ENCODE results near the gene ZNG1A. TPM values are rescaled to one million over a fixed set of nuclear protein-coding genes. Genes with fewer than 3 reads are reported as not detected.
"Not testable (repeated sequence)": the region's sequence is repeated elsewhere in the genome, so short reads cannot be mapped to it uniquely, and the experiment has no call there.

Gene ZNG1A
- total RNA-seq, 2 donors from 2014 or later, result 22.6 to 23.2 TPM

DNA sequence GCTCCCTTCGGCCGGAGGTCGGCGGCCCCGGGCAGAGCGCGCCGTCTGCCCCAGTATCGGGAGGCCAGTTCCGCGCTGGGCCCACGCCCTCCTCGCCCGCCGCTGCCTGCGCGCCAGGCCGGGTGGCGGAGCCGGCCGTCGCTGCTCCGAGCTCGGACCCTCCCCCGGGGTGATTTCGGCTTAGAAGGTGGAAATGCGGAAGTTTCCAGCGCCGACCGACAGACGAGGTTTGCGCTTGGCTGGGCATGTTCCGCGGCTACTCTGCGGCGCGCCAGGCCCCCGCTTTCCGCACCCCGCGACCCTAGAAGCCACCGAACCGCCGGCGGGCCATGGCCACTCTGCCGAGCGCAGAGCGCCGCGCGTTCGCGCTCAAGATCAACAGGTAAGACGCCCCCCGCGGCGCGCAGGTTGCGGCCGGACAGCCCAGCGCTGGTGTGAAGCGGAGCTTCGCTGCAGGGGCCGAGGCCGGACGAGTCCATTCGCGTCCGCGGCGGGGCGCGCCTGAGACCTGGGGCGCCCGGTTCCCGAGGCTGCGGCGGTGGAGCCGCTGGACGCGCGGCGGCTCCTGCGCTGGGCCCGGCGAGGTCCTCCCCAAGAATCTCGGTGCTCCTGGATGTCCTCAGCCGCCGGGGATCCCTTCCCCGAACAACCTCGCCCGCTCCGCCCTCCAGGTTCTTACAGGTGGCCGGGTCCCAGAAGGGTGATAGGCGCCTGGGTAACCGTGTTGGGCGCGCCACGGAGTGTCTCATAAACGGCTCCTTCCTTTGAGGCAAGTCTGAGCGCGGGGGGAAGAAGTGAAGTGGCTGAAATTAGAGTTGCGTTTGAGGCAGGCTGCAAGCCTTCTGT, 36.0 kb upstream of the ZNG1A start, which contains the start of gene DOCK8:
TSS of gene DOCK8 (plus strand) at position 218 of the 846 bp plus-strand sequence. CDS start at position 330, 112 bp downstream.
- no peaks in the 10 kb centered on the region for H3K27me3 ChIP-seq
- H3K9ac ChIP-seq (ENCODE audit: low read depth in 2 of 2, low read length in 2 of 2), result peak within 1 kb of the TSS; percentile 13 to 81
- DNase-seq, result peak; percentile 67
- no peaks in the 10 kb centered on the region for H3K36me3 ChIP-seq
- peak within 1 kb of the TSS; percentile 65 for H3K4me3 ChIP-seq
- TF ChIP-seq, protein P1, sequence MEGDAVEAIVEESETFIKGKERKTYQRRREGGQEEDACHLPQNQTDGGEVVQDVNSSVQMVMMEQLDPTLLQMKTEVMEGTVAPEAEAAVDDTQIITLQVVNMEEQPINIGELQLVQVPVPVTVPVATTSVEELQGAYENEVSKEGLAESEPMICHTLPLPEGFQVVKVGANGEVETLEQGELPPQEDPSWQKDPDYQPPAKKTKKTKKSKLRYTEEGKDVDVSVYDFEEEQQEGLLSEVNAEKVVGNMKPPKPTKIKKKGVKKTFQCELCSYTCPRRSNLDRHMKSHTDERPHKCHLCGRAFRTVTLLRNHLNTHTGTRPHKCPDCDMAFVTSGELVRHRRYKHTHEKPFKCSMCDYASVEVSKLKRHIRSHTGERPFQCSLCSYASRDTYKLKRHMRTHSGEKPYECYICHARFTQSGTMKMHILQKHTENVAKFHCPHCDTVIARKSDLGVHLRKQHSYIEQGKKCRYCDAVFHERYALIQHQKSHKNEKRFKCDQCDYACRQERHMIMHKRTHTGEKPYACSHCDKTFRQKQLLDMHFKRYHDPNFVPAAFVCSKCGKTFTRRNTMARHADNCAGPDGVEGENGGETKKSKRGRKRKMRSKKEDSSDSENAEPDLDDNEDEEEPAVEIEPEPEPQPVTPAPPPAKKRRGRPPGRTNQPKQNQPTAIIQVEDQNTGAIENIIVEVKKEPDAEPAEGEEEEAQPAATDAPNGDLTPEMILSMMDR (IDR thresholded peaks at IDR 0.05), result no peak
- no peaks in the 10 kb centered on the region for H3K9me3 ChIP-seq
- H3K27ac ChIP-seq, result peak within 1 kb of the TSS; percentile 53
- intact Hi-C loops (cut with DNase I), result no loop called here
- H3K4me1 ChIP-seq, result no peaks in the 10 kb centered on the region

DNA sequence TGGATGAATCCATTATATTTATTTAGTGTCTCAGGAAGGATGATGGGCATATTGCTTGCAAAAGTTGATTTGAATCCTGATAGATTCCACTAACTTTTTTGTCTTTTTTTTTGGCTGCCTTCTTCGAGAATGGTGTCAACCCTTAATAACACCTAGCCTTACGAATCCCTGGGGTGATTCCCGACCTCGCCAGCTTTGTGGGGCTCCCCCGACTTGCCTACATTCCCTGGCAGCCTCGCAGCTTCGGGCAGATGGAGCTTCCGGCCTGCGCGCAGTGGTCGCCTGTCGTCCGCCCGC, 35.4 kb upstream of the ZNG1A start:
- TF ChIP-seq, protein P1 (IDR thresholded peaks at IDR 0.05), result no peak
- Histone ChIP-seq H3K4me3 (peak overlapping the region; percentile 65), H3K4me1 (no peaks in the 10 kb centered on the region), H3K9ac (ENCODE audit: low read depth in 2 of 2, low read length in 2 of 2) (peak overlapping the region; percentile 13 to 81), H3K27me3 (no peaks in the 10 kb centered on the region), H3K9me3 (no peaks in the 10 kb centered on the region), H3K36me3 (no peaks in the 10 kb centered on the region), H3K27ac (peak overlapping the region; percentile 53)
- DNase-seq, result no peak
- intact Hi-C loops (cut with DNase I), result no loop called here

DNA sequence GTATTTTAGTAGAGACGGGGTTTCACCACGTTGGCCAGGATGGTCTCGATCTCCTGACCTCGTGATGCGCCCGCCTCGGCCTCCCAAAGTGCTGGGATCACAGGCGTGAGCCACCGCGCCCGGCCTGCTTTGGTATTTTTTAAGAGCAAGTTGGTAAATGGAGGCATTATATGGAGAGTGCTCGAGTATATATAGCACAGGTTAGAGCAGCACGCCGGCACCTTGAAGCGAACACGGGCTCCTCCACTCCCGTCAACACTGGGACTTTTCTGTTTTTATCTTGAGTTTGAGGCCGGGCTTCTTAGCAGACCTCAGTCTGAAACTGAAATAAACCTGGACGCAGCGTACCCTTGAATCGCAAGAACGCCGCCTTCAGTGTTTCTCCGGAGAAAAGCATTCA, 35.0 kb upstream of the ZNG1A start:
- H3K36me3 ChIP-seq, result not testable (repeated sequence)
- peak overlapping the region; percentile 53 for H3K27ac ChIP-seq

DNA sequence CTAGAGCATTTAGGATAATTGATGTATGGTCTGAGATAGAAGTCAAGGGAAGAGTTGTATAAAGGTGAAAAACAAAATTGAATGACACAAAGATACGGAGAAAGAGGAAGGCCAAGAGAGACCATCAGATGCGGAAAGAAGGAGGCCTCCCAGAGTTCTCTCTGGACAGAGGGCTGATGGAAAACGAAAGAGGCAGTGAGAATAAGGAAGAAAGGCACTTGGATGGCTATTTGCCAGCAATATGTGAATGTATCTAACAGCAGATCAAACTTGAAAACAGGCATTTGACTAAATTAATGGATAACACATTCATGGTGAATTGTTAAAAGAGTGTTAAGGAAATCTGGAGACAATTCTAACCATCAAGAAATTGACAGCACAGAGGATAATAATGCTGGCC, 33.4 kb upstream of the ZNG1A start:
- H3K27me3 ChIP-seq, result no peaks in the 10 kb centered on the region
- H3K27ac ChIP-seq, result no peak overlapping the region
- DNase-seq, result no peak
- no peaks in the 10 kb centered on the region for H3K9me3 ChIP-seq
- H3K36me3 ChIP-seq, result no peaks in the 10 kb centered on the region
- intact Hi-C loops (cut with DNase I), result no loop called here
- TF ChIP-seq, protein P1 (IDR thresholded peaks at IDR 0.05), result no peak
- H3K4me3 ChIP-seq, result no peak overlapping the region
- no peak overlapping the region for H3K9ac ChIP-seq (ENCODE audit: low read depth in 2 of 2, low read length in 2 of 2)
- no peaks in the 10 kb centered on the region for H3K4me1 ChIP-seq

More for the DNA sequence above, 35.0 kb upstream of the ZNG1A start:
- intact Hi-C loops (cut with DNase I); H3K9me3 ChIP-seq; DNase-seq; H3K27me3 ChIP-seq; H3K4me1 ChIP-seq; H3K9ac ChIP-seq (ENCODE audit: low read depth in 2 of 2, low read length in 2 of 2): not testable (repeated sequence)
- peak overlapping the region; percentile 65 for H3K4me3 ChIP-seq

DNA sequence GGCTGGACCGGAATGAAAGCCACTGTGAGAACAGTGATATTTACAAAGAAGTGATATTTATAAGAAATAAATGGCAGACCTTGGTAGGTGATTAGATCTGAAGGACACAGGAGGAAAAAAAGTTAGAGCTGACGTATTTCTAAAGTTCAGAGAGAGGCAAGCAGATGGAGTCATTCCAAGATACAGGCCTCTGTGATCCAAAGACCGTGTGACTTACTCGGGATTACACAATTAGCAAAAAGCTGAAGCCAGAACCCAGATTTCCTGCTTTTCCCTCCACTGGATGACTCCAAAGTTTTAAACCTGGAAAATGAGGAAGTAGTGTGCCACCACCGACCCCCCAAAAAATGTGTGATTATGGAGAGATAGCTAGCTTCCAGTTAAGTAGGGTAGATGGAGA, 32.7 kb upstream of the ZNG1A start:
- no peaks in the 10 kb centered on the region for H3K4me1 ChIP-seq
- DNase-seq, result no peak
- no peaks in the 10 kb centered on the region for H3K27me3 ChIP-seq
- no peak overlapping the region for H3K9ac ChIP-seq (ENCODE audit: low read depth in 2 of 2, low read length in 2 of 2)
- no peaks in the 10 kb centered on the region for H3K36me3 ChIP-seq
- TF ChIP-seq, protein P1 (IDR thresholded peaks at IDR 0.05), result no peak
- intact Hi-C loops (cut with DNase I), result no loop called here
- no peak overlapping the region for H3K27ac ChIP-seq
- H3K9me3 ChIP-seq, result no peaks in the 10 kb centered on the region
- H3K4me3 ChIP-seq, result no peak overlapping the region

DNA sequence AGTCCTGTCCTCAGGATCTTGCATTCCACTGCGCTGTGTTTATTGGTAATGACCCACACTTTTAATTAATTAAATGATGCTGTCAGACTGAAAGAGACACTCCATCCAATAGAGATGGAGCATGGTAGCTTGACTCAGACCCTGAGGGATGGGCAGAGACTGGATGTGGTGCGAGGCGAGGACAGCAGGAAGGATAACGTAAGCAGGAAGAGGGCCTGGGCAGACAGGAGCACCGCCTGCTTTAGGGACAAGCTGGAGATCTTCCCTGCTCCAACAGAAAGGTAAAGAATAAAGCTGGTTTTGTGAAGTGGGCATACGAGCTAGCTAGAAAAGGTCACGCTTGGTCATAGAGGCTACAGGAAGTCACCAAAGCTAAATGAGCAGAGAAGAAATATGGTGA, 32.2 kb upstream of the ZNG1A start:
- H3K36me3 ChIP-seq, result no peaks in the 10 kb centered on the region
- no peak overlapping the region for H3K9ac ChIP-seq (ENCODE audit: low read depth in 2 of 2, low read length in 2 of 2)
- DNase-seq, result no peak
- TF ChIP-seq, protein P1 (IDR thresholded peaks at IDR 0.05), result no peak
- no peak overlapping the region for H3K4me3 ChIP-seq
- no peaks in the 10 kb centered on the region for H3K4me1 ChIP-seq
- no peaks in the 10 kb centered on the region for H3K27me3 ChIP-seq
- no peak overlapping the region for H3K27ac ChIP-seq
- intact Hi-C loops (cut with DNase I), result no loop called here
- H3K9me3 ChIP-seq, result no peaks in the 10 kb centered on the region

Measured in colonic mucosa (tissue), 4 donors.